ENCODE measurements around the gene SLC17A2. TPM values are rescaled to one million over a fixed set of nuclear protein-coding genes. Genes with fewer than 3 reads are reported as not detected.
A peak's percentile ranks its signal among the peaks of the same experiment; 100 is the strongest.

SLC17A2 gene
- total RNA-seq, 1 donor from 2014 or later = 27.6 TPM

- no peak for DNase-seq (ENCODE audit: low spot score)
- no peak for ATAC-seq
Observed at GRCh38 chr6:25922301-25922700, 8.2 kb downstream of the SLC17A2 start.

GRCh38 chr6:25921525-25922203 lies 8.8 kb downstream of the SLC17A2 start:
- DNase-seq (ENCODE audit: low spot score) (no peak), ATAC-seq (no peak)

GRCh38 chr6:25919657-25920056 lies 10.8 kb downstream of the SLC17A2 start:
- DNase-seq (ENCODE audit: low spot score) (peak; percentile 85), ATAC-seq (peak; percentile 96)

- no peak for DNase-seq (ENCODE audit: low spot score)
- ATAC-seq = no peak
Observed at GRCh38 chr6:25918083-25918683, 12.3 kb downstream of the SLC17A2 start.

GRCh38 chr6:25916789-25917490 lies 13.6 kb downstream of the SLC17A2 start:
- no peak for DNase-seq (ENCODE audit: low spot score)
- no peak for ATAC-seq

- ATAC-seq = no peak
- no peak for DNase-seq (ENCODE audit: low spot score)
Observed at GRCh38 chr6:25916330-25916729, 14.2 kb downstream of the SLC17A2 start.

GRCh38 chr6:25913741-25914140 lies 16.8 kb downstream of the SLC17A2 start:
- DNase-seq (ENCODE audit: low spot score) (no peak), ATAC-seq (no peak)

GRCh38 chr6:25911351-25911750 lies 19.1 kb downstream of the SLC17A2 start:
- DNase-seq (ENCODE audit: low spot score) (no peak), ATAC-seq (no peak)

GRCh38 chr6:25907475-25908014 lies 22.9 kb downstream of the SLC17A2 start:
- ATAC-seq (peak; percentile 81), DNase-seq (ENCODE audit: low spot score) (no peak)

- ATAC-seq = peak; percentile 71
Observed at GRCh38 chr6:25903467-25904099, 26.9 kb downstream of the SLC17A2 start.

GRCh38 chr6:25902071-25902470 lies 28.4 kb downstream of the SLC17A2 start:
- DNase-seq (ENCODE audit: low spot score) (no peak), ATAC-seq (no peak)

More at GRCh38 chr6:25903467-25904099, 26.9 kb downstream of the SLC17A2 start:
- no peak for DNase-seq (ENCODE audit: low spot score)

- DNase-seq (ENCODE audit: low spot score) (no peak), ATAC-seq (peak; percentile 28)
Observed at GRCh38 chr6:25900843-25901242, 29.6 kb downstream of the SLC17A2 start.

- peak; percentile 57 for ATAC-seq
- no peak for DNase-seq (ENCODE audit: low spot score)
Observed at GRCh38 chr6:25899580-25900408, 30.7 kb downstream of the SLC17A2 start.

GRCh38 chr6:25899123-25899522 lies 31.4 kb downstream of the SLC17A2 start:
- DNase-seq (ENCODE audit: low spot score) = no peak
- no peak for ATAC-seq

- ATAC-seq (no peak), DNase-seq (ENCODE audit: low spot score) (no peak)
Observed at GRCh38 chr6:25898289-25898977, 32.1 kb downstream of the SLC17A2 start.

GRCh38 chr6:25896252-25896651 lies 34.2 kb downstream of the SLC17A2 start:
- DNase-seq (ENCODE audit: low spot score) = no peak
- ATAC-seq = no peak

- ATAC-seq (no peak), DNase-seq (ENCODE audit: low spot score) (no peak)
Observed at GRCh38 chr6:25895771-25896170, 34.7 kb downstream of the SLC17A2 start.

GRCh38 chr6:25893778-25894177 lies 36.7 kb downstream of the SLC17A2 start:
- ATAC-seq (no peak), DNase-seq (ENCODE audit: low spot score) (no peak)

- ATAC-seq (no peak), DNase-seq (ENCODE audit: low spot score) (no peak)
Observed at GRCh38 chr6:25892877-25893276, 37.6 kb downstream of the SLC17A2 start.

All from left lobe of liver (tissue), 2 donors.